ENCODE results near the gene ANTKMT.
A peak's percentile ranks its signal among the peaks of the same experiment; 100 is the strongest.
"Not testable (repeated sequence)": the region's sequence is repeated elsewhere in the genome, so short reads cannot be mapped to it uniquely, and the experiment has no call there.

The ANTKMT gene

GRCh38 chr16:681746-682427 is 39.1 kb upstream of the ANTKMT start:
- DNase-seq, result no peak

DNA sequence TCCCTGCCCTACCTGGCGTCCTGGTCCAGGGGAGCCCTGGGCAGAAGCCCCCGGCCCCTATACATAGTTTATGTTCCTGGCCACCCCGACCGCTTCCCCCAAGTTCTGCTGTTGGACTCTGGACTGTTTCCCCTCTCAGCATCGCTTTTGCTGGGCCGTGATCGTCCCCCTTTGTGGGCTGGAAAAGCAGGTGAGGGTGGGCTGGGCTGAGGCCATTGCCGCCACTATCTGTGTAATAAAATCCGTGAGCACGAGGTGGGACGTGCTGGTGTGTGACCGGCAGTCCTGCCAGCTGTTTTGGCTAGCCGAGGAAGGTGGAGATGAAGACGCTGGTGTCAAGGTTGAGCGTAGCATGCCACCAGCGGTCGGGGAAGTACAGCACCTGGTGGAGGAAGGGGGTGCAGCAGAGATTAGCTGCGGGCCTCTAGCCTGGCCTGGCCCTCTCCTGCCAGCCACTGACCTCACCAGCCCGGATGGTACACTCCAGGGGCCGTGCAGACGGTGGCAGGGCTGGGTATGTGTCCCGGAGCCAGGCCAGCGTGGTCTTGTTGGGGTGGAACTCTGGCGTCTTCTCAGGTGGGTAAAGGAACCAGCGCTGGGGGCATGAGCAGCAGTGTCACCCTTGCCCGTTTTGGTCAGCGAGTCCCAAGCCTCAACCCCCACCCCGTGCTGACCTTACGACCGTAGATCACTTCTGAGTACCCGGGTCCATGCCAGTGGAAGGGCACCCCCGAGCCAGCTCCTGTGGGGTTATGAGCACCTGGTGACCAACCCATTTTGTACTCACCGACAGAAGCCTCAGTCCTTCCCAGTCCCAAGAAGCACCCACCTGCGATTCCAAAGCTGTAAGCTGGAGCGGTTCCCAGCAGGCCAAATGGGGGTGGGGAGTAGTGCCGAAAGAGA is 38.2 kb upstream of the ANTKMT start:
- no peak for DNase-seq

DNA sequence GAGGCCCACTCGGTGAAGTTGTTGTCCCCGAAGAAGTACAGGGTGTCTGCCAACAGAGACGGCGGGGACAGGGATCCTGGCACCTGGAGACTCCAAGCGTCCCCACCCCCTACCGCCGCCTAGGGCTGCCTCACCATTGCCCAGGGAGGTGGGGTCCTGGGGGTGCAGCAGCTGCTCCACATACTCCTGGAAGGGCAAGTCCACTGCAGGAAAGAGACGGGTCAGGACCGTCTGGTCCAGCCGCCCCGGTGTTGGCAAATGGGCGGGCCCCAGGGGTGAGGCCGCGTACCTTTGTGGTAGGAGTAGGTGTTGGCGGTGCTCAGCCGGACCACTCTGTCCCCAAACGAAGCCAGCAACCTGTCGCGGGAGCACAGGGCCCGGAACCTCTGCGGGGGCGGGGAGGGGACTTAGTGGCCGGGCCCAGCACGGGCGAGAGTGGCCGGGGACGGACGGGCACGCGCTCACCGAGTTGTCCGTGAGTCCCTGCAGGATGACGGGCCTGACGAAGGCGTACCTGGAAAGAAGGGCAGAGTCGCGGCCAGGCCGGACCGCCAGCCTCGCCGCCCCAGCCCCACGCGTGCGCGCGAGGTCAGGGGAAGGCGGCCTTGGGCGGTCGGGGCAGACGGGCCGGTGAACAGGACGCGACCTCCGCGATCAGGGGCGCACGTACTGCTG is 37.4 kb upstream of the ANTKMT start:
- DNase-seq, result no peak

- DNase-seq, result peak; percentile 89
Observed at GRCh38 chr16:684071-684794, 36.7 kb upstream of the ANTKMT start, which contains the start of gene JMJD8. JMJD8 (minus strand) TSS chr16:684334; CDS start chr16:684319, 15 bp downstream.

DNA sequence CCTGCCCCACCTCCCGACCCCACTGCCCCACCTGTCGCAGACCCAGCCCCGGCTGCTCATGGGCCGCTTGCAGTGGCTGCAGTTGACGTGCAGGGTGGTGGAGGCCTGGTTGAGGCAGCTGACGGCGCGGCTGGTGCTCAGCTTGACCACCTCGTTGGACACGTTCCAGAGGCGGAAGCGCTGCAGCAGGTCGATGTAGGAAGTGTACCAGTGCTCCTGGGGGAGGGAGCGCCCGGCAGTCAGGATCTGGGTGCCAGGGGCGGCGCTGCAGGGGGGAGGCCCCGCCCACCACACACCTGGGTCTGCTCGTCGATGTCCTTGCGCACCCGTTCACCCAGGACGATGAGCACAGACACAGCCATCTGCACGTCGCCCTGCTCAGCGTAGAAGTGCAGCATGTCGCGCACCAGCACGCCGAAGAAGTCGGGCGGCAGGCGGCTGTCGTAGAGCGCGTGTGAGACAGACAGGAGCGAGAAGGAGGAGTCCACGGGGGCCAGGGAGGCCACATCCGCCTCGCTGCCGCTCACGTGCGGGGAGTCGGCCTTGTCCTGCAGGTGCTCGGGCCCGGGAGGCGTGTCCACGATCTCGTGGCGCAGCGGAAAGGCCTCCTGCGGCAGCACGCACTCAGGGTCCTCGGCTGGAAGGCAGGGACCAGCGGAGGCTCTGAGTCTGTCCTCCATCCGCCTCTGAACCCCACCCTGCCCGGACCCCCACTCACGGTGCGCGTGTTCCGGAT is 35.8 kb upstream of the ANTKMT start:
- DNase-seq, result no peak

DNA sequence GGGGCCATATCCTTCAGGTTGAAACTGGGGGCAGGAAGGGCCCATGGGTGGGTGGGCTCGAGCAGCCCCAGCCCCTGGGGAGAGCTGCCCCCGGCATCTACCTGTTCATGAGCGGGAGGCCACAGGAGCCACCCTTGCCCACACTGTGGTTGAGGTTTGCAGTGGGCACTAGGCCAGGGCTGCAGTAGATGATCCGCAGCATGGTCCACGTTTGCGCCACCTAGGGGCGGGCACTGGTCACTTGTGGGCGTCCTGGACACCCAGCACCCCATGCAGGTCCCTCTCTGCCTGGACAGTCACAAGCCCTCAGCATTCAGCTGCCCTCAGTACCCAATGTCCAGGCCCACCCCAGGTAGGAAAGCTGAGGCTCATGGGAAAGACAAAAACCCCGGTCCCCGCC is 35.0 kb upstream of the ANTKMT start:
- no peak for DNase-seq

- DNase-seq, result no peak
Observed at GRCh38 chr16:686459-687260, 34.3 kb upstream of the ANTKMT start.

DNA sequence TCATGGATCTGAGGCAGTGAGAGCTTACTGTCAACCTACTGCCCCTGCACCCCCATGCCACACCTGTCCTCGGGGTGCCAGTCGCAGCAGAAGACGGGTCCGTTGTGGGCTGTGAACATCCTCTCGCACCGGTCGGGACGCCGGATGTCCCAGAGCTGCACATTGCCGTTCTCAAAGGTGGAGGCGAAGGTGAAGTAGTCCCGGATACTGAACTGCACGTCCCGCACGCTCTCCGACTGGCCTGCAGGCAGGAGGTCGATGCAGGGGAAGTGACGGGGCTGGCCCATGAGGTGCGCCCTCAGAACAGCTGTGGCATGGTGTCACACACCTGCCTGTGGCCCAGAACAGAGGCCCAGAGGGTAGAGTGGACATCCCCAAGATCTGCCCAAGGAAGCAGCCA is 33.4 kb upstream of the ANTKMT start:
- DNase-seq, result no peak

DNA sequence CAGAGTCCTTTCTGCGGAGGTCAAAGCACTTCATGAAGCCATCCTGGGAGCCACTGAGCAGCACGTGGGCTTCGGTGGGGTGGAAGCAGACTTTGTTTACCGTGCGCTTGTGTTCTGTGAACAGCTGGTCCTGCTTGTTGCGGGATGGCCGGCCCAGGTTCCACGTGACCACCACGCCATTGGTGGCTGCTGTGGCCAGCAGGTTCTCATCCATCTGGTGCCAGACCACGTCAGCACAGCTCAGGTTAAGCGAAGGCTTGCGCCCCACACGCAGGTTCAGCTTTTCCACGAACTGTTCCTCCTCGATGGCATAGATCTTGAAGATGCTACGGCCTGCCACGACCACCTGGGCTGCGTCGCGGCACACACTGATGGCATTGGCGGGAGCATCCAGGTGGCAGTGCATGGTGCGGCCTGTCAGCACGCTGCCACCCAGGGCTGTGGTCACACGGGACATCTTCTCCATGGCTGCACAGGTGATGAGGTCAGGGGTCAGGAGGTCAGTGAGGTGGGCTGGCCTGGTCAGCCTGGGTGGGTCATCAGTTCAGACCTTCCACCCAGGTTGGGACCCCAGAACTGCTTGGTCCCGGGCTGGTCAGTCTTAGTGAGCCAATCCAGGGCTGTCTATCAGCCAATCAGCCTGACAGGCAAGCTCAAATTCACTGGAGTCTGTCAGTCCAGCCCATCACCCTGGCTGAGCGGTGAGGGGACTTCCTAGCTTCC is 31.6 kb upstream of the ANTKMT start:
- DNase-seq, result no peak

DNA sequence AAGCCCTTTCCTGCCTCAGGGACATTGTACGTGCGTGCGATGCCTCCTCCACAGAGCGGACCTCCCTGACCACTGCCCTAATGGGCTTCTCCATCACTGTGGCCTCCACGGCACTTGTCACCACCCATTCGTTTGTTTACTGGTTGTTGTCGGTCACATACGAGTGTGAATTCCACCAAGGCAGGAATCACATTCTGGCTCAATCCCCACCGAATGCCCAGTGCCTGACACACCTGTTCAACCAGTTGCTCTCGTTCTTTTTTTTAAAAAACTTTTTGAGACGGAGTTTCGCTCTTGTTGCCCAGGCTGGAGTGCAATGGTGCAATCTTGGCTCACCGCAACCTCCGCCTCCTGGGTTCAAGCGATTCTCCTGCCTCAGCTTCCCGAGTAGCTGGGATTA is 29.7 kb upstream of the ANTKMT start:
- not testable (repeated sequence) for DNase-seq

DNA sequence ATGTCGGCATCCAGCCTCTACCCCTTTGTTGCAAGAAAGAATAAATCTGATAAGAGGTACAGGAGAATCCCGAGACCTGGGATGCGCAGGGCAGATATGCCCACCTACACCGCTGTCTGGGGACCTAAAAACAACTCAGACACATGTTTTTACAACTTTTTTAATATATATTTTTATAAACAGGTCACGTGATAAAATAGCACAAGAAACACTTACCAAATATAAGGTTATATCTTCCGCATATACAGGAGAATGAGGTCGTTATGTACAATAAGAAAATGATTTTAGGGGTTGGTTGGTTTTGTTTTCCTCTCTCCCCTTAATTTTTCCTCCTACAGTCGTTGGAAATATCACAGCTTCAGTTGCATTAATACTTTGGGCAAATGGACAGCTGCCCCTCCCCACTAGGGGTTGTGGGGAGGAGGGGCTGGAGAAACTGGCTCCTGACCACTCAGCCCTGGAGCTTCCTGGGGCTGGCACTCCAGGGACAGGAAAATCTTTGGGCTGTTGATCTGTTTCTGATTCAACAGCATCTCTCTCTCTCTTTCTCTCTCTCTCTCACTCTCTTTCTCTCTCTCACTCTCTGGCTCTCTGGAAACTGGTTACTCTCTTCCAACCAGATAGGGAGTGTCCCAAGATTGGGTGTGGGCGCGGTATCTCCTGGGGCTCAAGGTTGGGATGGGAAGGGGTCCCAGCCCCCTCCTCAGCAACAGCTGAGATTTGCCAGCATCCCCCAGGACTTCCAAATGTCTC is 28.4 kb upstream of the ANTKMT start:
- no peak for DNase-seq

DNA sequence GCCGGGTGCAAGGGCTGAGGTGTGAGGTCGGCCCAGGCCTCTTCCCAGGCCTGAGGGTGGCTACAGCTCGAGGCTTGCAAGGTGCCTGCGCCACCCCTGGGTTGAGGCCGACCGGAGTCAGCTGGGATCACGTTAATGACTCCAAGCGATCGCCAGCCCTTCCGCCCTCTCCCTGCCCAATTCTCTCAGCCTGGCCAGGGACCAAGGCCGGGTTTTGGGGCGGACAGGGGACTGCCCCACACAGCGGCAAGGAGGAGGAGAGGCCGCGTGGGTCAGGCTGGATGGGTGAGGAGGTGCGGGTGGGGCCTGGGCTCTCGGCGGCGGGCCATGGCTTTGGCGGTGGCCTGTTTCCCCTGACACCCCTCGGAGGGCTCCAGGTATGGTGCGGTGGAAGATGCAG is 27.6 kb upstream of the ANTKMT start:
- DNase-seq, result no peak

DNA sequence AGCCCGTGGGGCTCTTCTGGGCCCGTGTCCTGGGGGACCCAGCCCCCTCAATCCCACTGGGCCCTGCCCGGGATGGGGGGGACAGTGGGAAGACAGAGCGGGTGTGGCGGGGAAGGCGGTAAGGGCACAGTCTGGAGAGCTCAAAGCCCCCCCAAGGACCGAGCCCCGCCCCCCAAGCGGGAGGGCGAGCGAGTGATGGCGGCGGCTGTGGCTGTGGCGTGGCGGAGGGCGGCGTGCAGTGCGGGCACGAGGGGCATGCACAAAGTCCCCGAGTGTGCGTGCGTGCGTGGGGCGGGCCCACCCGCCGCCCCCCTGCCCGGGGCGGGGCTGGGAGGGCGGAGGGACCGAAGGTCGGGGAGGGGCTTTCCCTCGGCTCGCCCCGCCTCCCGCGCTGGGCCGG is 27.2 kb upstream of the ANTKMT start:
- DNase-seq, result no peak

GRCh38 chr16:694187-694862 is 26.6 kb upstream of the ANTKMT start:
- DNase-seq, result no peak

GRCh38 chr16:694863-695354 is 26.0 kb upstream of the ANTKMT start:
- no peak for DNase-seq

GRCh38 chr16:695355-696089 is 25.4 kb upstream of the ANTKMT start:
- DNase-seq, result peak; percentile 24

- DNase-seq, result no peak
Observed at GRCh38 chr16:698911-699671, 21.9 kb upstream of the ANTKMT start.

All from NCI-H446 treated with DMSO at 0.1 percent for 48 hours (cell line).